Nephron progenitor cell (in vitro differentiated cells): ENCODE results near the gene LURAP1L.
A peak's percentile ranks its signal among the peaks of the same experiment; 100 is the strongest.
"Not testable (repeated sequence)": the region's sequence is repeated elsewhere in the genome, so short reads cannot be mapped to it uniquely, and the experiment has no call there.

Experiments
- DNase-seq: peaks from one replicate; pipeline ENCODE4 v3.0.0; 2021
- H3K27ac Mint-ChIP-seq: 2 replicates; pipeline ENCODE4 v1.8.0; 2021; ENCODE audit warnings: mild to moderate bottlenecking, moderate library complexity, mixed read lengths
- H3K27me3 Mint-ChIP-seq: 2 replicates; pipeline ENCODE4 v1.8.0; 2021; ENCODE audit warnings: mild to moderate bottlenecking, low read depth, mixed read lengths; ENCODE audit not compliant: poor library complexity
- H3K36me3 Mint-ChIP-seq: 2 replicates; pipeline ENCODE4 v1.8.0; 2021; ENCODE audit warnings: low read depth, mixed read lengths
- H3K4me1 Mint-ChIP-seq: 2 replicates; pipeline ENCODE4 v1.8.0; 2021; ENCODE audit warnings: mixed read lengths
- H3K4me3 Mint-ChIP-seq: 2 replicates; pipeline ENCODE4 v1.8.0; 2021; ENCODE audit warnings: mild to moderate bottlenecking, moderate library complexity, mixed read lengths
- H3K9me3 Mint-ChIP-seq: 2 replicates; pipeline ENCODE4 v1.8.0; 2021; ENCODE audit warnings: mild to moderate bottlenecking, moderate library complexity, mixed read lengths
- CTCF ChIP-seq: fragments of 200-600 bp; sonication (generic); IDR thresholded peaks from 2 replicates; pipeline ENCODE4 v1.5.0; 2021; ENCODE audit warnings: antibody characterized with exemption

Gene LURAP1L

DNA sequence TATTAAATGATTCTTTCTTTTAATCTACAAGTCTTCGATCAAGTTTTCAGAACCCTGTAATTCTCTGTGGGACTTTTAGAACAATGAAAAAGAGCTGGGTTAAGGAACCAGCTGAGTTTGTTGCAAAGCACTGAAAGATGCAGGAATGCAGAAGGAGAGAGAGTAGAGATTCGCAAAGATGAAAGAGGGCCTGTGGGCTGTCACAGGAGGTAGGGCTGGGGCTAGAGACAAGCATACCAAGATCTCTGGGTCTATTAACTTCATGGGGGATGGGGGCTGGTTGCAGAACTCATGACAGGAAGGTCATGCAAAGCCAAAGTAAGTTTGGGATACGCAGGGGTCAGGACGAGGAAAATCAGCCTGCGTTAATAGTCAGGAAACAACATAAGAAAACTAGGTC lies 81.8 kb downstream of the LURAP1L start:
- Mint-ChIP-seq H3K27me3 (no peaks in the 10 kb centered on the region), H3K9me3 (no peaks in the 10 kb centered on the region), H3K27ac (peak overlapping the region; percentile 89), H3K4me3 (peak overlapping the region; percentile 5), H3K4me1 (peaks cover 44% of the 10 kb centered on the region), H3K36me3 (no peaks in the 10 kb centered on the region)
- DNase-seq, result peak; percentile 6
- no peak for TF ChIP-seq CTCF

DNA sequence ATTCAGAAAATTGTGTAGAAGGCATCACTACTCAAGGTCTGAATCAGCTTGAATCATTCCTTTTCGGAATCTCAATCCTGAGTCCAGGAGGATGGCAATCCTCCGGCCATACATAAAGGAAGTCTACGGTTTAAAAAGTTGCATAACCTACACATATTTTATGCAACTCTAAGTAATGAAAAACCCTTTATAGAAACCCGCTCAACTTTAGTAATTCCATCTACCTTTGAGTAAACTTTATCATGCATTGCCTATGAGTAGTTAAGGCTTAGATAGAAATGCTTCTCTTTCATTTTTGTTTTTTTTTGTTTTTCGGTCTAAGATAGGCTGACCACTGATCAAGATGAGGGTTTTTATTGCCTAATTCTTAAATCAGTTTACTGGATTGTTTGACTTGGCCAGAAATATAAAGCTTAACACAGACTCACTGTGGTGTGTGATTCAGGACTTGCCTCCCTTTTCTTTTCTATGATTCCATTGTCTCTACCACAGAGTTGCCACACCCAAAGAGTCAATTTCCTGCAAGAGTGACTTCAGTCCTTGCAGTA lies 85.0 kb downstream of the LURAP1L start:
- H3K9me3 Mint-ChIP-seq, result no peaks in the 10 kb centered on the region
- no peak overlapping the region for H3K4me3 Mint-ChIP-seq
- peak overlapping the region; percentile 16 for H3K27ac Mint-ChIP-seq
- H3K27me3 Mint-ChIP-seq, result no peaks in the 10 kb centered on the region
- H3K4me1 Mint-ChIP-seq, result peaks cover 56% of the 10 kb centered on the region
- H3K36me3 Mint-ChIP-seq, result no peaks in the 10 kb centered on the region
- no peak for TF ChIP-seq CTCF
- DNase-seq, result no peak

- no peak for DNase-seq
- Mint-ChIP-seq H3K27me3 (no peaks in the 10 kb centered on the region), H3K36me3 (peaks cover 7% of the 10 kb centered on the region), H3K27ac (no peak overlapping the region), H3K4me3 (no peak overlapping the region), H3K4me1 (peaks cover 59% of the 10 kb centered on the region), H3K9me3 (peaks cover 7% of the 10 kb centered on the region)
- TF ChIP-seq CTCF, result no peak
Measured at GRCh38 chr9:12860998-12861397, 86.2 kb downstream of the LURAP1L start.

- no peaks in the 10 kb centered on the region for H3K27me3 Mint-ChIP-seq
- no peak for TF ChIP-seq CTCF
- H3K27ac Mint-ChIP-seq, result peak overlapping the region; percentile 98
- peak overlapping the region; percentile 61 for H3K4me3 Mint-ChIP-seq
- DNase-seq, result no peak
- H3K9me3 Mint-ChIP-seq, result peaks cover 26% of the 10 kb centered on the region
- peaks cover 47% of the 10 kb centered on the region for H3K4me1 Mint-ChIP-seq
- peaks cover 25% of the 10 kb centered on the region for H3K36me3 Mint-ChIP-seq
Measured at GRCh38 chr9:12862611-12863410, 88.0 kb downstream of the LURAP1L start.

DNA sequence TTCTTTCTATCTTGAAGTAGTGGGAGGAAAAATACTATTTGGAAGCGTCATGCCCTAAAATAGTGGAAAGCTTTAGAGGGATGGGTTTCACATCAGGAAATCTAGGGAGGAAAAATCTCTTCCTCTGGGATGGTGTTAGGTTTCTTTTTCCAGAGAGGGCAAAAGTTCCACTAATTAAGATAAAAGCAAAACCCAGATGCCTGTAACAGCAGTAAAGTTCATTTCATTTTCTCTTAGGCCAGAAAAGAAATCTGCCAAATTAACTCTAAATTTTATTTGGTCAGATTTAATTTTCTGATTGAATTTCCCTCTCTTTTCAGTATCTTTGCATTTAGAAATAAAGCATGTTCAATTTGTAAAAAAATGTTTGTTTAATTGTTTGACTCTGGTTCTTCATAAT lies 88.8 kb downstream of the LURAP1L start:
- Mint-ChIP-seq H3K36me3 (peaks cover 33% of the 10 kb centered on the region), H3K4me1 (peaks cover 46% of the 10 kb centered on the region), H3K27ac (peak overlapping the region; percentile 98), H3K27me3 (no peaks in the 10 kb centered on the region), H3K9me3 (peaks cover 34% of the 10 kb centered on the region), H3K4me3 (peak overlapping the region; percentile 61)
- no peak for DNase-seq
- no peak for TF ChIP-seq CTCF

GRCh38 chr9:12865380-12865779 lies 90.6 kb downstream of the LURAP1L start:
- peaks cover 50% of the 10 kb centered on the region for H3K9me3 Mint-ChIP-seq
- H3K36me3 Mint-ChIP-seq, result peaks cover 41% of the 10 kb centered on the region
- not testable (repeated sequence) for H3K4me3 Mint-ChIP-seq, DNase-seq, H3K27me3 Mint-ChIP-seq
- peak overlapping the region; percentile 69 for H3K27ac Mint-ChIP-seq
- peaks cover 46% of the 10 kb centered on the region for H3K4me1 Mint-ChIP-seq
